ENCODE data around the gene HTR4.

HTR4 gene

DNA sequence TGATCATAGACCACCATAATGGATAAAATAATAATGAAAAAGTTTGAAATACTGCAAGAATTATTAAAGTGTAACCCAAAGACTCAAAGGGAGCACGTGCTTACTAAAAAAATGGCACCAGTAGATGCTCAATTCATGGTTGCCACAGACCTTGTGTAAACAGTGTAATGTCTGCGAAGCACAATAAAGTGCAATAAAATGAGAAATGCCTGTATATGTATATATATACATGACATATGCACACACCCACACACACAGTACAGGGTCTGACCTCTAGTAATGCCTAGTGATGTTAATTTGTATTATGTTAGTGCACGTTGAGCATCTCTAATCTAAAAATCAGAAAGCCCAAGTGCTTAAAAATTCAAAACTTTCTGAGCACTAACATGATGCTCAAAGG is 218.3 kb downstream of the HTR4 start:
- DNase-seq (ENCODE audit: low read depth, low spot score), result no peak

DNA sequence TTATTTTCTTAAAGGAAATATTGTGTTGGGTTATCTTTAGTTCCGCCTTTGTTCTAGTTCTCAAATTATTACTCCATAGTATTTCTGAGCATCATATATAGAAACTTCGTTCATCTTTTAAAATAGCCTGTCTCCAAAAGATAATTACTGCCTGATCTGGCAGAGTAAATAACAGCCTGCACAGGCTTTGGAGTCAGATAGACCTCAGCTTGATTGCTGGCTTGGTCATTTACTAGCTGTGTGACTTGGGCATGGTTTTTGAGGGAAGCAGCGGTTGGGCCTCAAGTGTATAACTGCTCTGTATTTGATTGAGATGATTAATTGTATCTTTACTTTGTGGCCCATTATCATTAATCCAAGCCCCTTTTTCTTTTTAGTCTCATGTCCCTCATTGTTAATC is 220.5 kb downstream of the HTR4 start:
- DNase-seq (ENCODE audit: low read depth, low spot score), result no peak
